Stimulated activated CD4-positive, alpha-beta T cell treated with anti-CD3 and anti-CD28 coated beads, Interleukin-2, amount 100 ng/mL, for 48 hours (primary cell): ENCODE data around the gene MBD3L3.
"Not testable (repeated sequence)": the region's sequence is repeated elsewhere in the genome, so short reads cannot be mapped to it uniquely, and the experiment has no call there.

Source experiments
- DNase-seq, 2 donors: peaks; one replicate each; pipeline ENCODE4 v3.0.0-alpha.2; 2020

The MBD3L3 gene

DNA sequence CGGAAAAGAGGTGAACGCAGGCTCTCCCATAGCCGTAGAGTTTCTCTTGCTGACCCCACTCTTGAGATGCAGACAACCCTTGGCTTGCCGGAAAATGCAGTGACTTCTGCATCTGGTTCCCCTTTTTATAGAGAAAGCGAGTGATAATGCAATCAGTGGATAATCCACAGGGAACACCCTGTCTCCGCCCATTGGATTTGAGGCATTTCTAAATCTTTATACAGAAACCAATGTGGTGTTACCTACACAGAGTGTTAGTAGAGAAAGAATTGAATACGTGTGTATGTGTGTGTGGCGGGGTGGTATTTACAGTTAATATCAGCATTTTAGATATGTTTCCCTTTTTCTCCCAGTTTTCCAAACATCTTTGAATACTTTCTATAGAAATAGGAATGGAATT is at the start of gene MBD3L3:
Gene MBD3L3 (minus strand): TSS at position 101 of the 400 bp plus-strand sequence. CDS start 71 bp downstream, at position 30.
- not testable (repeated sequence) for DNase-seq

GRCh38 chr19:7106711-7107657 is 48.5 kb upstream of the MBD3L3 start:
- no peak for DNase-seq

DNA sequence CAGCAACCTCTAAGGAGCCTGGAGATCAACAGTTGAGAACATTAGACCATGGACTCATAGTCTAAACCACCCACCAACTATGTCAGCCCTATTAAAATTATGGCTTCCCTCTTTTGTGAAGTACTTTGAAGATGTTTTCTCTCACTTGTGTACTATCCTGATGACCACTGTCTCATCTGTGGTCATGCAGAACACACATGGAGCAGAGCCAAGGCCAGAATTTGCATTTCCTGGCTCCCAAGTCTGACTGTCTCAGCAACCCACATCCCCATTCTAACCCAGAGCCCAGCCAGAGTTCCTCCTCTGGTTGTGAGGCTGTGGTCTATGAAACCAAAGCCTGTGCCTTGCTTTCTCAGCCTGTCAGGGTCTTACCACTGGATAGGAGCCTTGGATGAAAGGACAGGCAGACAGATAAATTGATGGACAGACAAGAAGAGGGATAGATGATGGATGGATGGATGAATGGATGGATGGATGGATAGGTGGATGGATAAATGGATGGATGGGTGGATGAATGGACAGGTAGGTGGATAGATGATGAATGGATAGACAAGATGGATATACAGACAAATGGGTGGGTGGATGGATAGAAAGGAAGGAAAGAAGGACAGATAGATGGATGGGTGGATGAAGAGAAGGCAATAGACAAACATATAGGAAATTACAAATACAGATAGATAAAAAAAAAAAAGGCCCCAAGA is 46.4 kb upstream of the MBD3L3 start:
- DNase-seq: no peak

GRCh38 chr19:7101498-7102253 is 43.2 kb upstream of the MBD3L3 start:
- DNase-seq: no peak

- peak; percentile 80 to 83 for DNase-seq
These were observed 41.1 kb upstream of the MBD3L3 start for GRCh38 chr19:7099597-7099921.

- peak; percentile 87 to 88 for DNase-seq
These were observed 40.5 kb upstream of the MBD3L3 start for GRCh38 chr19:7098701-7099596.

GRCh38 chr19:7098096-7098495 is 39.6 kb upstream of the MBD3L3 start:
- DNase-seq: no peak

DNA sequence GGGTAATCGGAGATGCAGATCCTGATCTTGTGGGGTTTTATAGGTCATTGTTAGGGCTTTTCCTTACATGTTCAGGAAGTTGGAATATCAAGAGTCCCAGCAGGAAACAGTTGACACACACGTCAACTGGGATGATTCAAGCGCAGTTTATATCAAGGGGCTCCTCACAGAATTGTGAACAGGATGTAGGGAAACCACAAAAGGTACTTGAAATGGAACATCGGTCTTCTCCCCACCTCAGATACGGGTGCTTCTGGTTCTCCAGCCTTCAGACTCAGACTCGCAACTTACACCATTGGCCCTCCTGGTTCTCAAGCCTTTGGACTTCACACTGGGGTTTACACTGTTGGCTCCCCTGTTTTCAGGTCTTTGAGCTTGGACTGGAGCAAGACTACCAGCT is 30.5 kb upstream of the MBD3L3 start:
- no peak for DNase-seq

- DNase-seq: no peak
These were observed 24.8 kb upstream of the MBD3L3 start for GRCh38 chr19:7083076-7083956.

- no peak for DNase-seq
These were observed 19.5 kb upstream of the MBD3L3 start for GRCh38 chr19:7078008-7078407.

GRCh38 chr19:7076151-7076550 is 17.7 kb upstream of the MBD3L3 start:
- DNase-seq: no peak

GRCh38 chr19:7074705-7075282 is 16.3 kb upstream of the MBD3L3 start:
- no peak for DNase-seq

GRCh38 chr19:7072541-7072940 is 14.1 kb upstream of the MBD3L3 start:
- no peak for DNase-seq

DNA sequence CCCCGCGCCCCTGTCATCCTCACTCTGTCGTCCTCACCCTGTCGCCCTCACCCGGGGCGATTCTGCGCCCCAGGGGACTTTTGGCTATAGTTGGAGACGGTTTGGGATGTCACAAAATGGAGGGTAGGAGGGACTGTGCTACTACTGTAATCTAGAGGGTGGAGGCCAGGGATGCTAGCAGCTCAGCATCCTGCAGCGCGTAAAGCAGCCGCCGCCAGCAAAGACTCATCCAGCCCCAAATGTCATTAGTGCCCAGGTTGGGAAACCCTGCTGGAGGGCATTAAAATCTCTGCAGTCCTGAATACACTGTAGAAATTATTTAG is 11.4 kb upstream of the MBD3L3 start:
- DNase-seq: no peak

GRCh38 chr19:7069042-7069903 is 10.8 kb upstream of the MBD3L3 start, which contains the start of gene ZNF557:
ZNF557 (plus strand) TSS chr19:7069703; CDS start chr19:7075075, 5,372 bp downstream.
- peak; percentile 94 to 97 for DNase-seq

GRCh38 chr19:7068599-7068998 is 10.1 kb upstream of the MBD3L3 start:
- no peak for DNase-seq

DNA sequence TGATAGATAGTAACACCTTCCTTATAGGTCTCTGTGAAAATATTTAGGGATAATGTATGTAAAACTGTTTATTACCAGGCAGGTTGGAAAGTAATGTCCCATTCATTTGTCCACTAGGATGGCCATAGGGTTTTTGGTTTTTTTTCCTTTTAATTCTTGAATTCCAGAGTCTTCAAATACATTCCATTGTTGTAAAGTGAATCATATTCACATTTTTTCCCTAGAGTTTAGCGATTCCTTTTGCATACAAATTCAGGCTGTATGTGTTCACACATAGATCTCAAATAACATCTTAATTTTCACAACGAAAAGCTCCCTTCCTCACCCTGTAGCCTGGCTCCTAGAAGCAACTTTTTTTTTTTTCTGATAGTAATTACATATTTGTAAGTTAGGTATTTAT is 9.2 kb upstream of the MBD3L3 start:
- no peak for DNase-seq

DNA sequence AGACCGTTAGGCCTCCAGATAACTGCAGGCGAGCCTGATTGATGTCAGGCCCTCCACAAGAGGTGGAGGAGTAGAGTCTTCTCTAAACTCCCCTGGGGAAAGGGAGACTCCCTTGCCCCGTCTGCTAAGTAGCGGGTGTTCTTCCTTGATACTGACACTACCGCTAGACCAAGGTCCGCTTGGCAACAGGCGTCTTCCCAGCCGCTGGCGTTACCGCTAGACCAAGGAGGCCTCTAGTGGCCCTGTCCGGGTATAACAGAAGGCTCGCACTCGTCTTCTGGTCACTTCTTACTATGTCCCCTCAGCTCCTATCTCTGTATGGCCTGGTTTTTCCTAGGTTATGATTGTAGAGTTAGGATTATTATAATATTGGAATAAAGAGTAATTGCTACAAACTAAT is 8.6 kb upstream of the MBD3L3 start:
- DNase-seq: not testable (repeated sequence)

DNA sequence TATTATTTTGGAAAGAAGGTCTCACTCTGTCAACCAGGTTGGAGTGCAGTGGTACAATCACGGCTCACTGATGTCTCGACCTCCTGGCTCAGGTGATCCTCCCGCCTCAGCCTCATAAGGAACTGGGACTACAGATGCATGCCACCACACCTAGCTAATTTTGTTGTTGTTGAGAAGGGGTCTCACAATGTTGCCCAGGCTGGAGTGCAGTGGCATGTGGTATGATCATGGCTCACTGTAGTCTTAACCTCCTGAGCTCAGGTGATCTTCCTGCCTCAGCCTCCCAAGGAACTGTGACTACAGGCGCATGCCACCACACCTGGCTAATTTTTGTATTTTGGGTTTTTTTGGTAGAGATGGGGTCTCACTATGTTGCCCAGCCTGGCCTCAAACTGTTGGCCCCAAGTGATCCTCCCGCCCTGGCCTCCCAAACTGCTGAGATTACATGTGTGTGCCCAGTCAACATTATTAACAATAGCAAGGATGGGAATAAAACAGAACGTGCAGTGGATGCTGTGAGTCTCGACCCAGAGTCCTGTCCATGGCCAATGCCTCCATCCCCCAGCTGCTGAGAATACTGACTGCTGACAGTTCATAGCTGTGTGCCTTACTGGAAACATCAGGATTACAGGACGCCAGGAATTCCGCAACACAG is 5.4 kb upstream of the MBD3L3 start:
- DNase-seq: no peak
